Stimulated activated CD8-positive, alpha-beta memory T cell treated with anti-CD3 and anti-CD28 coated beads, Interleukin-4, amount 100 ng/mL, for 1 hour (primary cell): ENCODE data around the gene NOXRED1.
A peak's percentile ranks its signal among the peaks of the same experiment; 100 is the strongest.
"Not testable (repeated sequence)": the region's sequence is repeated elsewhere in the genome, so short reads cannot be mapped to it uniquely, and the experiment has no call there.

Source experiments
- DNase-seq, 2 donors: peaks; one replicate each; pipeline ENCODE4 v3.0.0-alpha.2; 2020; ENCODE audit warnings: low read depth in 2 of 2, low spot score in 1 of 2

Gene NOXRED1

GRCh38 chr14:77423423-77423822 is at the start of gene NOXRED1:
Gene NOXRED1 (minus strand): TSS chr14:77423523. CDS start chr14:77422889, 634 bp downstream.
- no peak for DNase-seq

GRCh38 chr14:77470224-77470870 is 47.0 kb upstream of the NOXRED1 start:
- no peak for DNase-seq

DNA sequence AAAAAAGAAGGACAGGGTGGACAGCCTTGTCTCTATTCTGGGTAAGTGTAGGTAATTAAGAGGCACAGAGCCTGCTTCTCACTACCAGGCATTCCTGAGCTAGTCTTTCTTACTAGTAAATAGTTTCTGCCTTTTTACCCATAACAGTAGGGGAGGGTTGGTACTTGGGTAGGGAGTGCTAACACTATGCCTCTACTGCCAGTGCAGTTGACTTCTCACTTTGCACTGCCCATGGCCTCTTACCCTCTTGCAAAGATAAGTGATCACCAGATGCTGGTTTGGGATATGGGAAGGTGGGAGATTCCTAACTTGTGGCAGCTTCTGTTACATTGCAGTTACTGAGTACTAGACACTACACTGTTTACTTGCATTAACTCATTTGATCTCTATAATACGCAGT is 46.2 kb upstream of the NOXRED1 start:
- no peak for DNase-seq

- no peak for DNase-seq
Observed at GRCh38 chr14:77469067-77469505, 45.8 kb upstream of the NOXRED1 start.

GRCh38 chr14:77467801-77468200 is 44.5 kb upstream of the NOXRED1 start:
- no peak for DNase-seq

DNA sequence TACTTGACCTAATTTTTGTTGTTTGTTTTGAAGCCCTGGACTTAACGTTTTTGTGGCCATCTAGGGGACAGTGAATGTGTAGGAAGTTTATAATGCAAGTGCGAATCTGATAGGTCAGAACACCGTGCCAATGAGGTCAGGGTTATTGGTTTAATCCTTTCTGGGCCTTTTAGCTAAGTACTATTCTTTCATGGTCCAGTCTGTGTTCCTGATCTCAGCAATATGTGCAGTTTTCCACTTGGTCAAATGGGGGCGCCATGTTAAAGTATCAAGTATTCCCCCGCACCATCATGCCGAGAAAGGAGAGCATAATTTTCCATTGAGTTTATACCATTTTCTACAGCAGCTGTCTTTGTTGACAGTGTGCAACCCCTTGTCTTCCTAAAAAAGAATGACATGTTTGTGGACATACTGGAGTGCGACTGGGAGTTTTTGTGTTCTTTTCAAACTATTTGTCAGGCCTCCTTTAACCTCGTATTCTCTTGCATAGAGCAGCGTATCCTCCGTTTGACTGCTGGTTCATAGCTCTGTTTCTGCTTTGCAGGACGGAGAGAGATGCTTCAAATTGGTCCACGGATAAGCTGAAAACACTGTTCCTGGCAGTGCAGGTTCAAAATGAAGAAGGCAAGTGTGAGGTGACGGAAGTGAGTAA is 35.9 kb upstream of the NOXRED1 start:
- peak in 1 of 2 donors; percentile 16 for DNase-seq

- no peak for DNase-seq
Observed at GRCh38 chr14:77458249-77458950, 35.1 kb upstream of the NOXRED1 start.

DNA sequence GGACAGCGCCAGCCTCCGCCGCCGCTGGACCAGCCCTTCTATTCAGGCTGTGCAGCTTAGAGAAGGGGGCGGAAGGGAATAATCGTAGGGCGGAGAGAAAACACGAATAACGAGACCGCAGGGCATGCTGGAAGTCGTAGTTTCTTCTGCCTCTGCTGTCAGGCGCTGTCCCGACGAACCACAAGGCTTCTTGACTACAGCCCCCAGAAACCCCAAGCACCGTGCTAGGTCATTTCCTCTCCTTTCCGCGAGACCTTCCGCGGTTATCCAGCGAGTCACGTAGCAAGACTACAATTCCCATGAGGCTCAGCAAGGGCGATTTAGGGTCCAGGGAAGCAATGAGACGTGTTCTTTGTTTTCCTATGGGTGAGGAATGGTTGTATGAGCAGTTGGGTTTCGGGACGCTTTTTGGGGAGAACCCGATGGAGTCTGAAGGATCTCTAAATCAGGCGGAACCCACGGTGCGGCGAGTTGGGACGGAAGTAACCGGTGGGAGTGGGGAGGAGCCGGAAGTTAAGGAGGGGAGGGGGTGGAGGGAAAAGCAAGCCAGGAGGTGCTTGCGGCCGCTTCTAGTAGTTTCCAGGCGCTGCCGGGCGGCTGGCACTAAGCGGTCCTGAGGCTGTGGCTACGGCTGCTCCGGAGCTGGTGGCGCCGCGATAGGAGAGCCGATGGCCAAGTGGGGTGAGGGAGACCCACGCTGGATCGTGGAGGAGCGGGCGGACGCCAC is 34.4 kb upstream of the NOXRED1 start, which contains the start of the genes AHSA1 and VIPAS39:
AHSA1 (plus strand) TSS at position 572 of the 727 bp plus-strand sequence; CDS start at position 669, 97 bp downstream.
VIPAS39 (minus strand) TSS at position 80 of the 727 bp plus-strand sequence. CDS start 3,499 bp downstream, outside the sequence.
- DNase-seq, result peak; percentile 75 to 86

DNA sequence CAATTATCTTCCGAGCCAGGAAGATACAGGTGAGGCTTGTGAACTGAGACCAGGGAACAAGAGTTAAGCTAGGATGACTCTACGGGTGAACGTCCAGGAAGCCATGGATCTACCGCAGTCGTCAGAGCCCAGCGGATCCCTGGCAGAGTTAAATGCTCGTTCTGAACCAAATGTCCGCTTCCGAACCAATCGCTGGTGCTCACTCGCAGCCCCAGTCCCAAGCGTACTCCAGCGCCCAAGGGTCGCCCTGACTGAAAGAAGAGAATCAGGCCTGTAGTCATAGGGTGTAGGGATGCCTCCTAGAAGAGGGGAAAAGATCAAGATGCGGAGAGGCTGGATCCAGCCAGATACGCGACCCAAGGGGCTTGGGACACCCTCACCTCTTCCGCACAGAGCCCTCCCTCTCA is 33.8 kb upstream of the NOXRED1 start:
- DNase-seq, result no peak

- no peak for DNase-seq
Observed at GRCh38 chr14:77455966-77456640, 32.8 kb upstream of the NOXRED1 start.

GRCh38 chr14:77442196-77442595 is 18.9 kb upstream of the NOXRED1 start:
- DNase-seq, result no peak

DNA sequence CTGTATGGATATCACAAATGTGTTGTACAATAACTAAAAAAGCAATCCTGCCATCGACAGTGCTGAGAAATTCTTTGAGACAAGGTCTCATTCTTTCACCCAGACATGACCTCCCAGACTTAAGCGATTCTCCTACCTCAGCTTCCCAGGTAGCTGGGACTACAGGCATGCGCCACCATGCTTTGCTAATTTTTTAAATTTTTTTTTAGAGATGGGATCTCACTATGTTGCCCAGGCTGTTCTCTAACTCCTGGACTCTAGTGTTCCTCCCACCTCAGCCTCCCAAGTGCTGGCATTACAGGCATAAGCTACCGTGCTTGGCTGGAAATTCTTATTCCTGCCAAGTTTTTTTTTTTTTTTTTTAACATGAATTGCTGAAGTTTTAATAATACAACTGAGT is 16.5 kb upstream of the NOXRED1 start:
- no peak for DNase-seq

DNA sequence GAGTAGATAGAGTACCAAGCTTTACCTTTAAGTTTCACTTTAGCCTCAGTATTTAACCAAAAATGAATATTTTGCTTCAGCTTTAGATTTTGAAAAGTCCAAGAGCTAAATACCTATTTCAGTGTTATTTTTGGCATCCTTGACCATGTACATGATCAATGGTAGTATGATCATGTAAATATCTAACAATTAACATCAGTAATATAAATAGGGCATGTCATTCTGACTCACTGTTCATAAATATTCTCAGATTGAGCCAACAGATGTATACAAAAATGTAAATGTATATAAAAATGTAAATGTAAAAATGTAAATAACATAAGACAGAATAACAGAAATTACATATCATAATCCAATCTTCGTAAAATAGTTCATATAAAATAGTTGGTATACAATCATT is 15.3 kb upstream of the NOXRED1 start:
- no peak for DNase-seq

DNA sequence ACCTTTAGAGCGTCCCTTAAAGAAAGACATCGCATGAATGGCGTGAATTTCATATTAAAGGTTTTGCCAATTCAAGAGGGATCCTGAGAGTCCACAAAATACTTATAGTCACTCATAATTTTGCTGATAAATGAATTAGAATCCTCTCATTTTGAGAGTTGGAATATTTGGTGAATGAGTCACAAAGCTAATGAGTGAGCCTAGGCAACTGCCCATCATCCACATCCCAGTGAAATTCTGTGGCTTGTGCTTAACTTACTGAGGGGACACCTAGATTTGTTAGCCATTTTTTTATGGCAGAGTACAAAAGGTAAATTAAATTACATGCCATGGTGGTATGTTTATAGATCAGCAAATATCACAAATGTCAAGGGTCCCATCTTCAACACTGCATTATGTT is 12.7 kb upstream of the NOXRED1 start:
- no peak for DNase-seq

GRCh38 chr14:77426396-77426795 is 3.1 kb upstream of the NOXRED1 start:
- DNase-seq, result no peak

DNA sequence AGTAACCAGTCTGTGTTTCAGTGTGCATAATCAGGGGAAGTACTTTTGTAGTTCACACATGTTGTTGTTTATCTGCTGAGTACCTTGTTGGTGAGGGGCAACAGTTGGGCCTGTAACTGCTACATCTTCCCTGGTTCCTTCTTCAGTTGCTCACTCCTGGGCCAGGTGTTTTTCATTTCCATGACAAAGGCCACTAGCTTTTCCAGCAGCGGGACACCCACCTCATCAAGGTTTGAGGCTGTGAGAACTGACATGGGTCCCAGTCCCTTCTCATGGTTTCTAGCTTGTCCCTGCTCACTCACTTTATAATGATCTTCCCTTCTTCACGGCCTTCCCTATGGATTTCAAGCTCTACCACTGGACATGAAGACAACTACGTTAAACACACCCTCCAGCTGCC is 1.5 kb upstream of the NOXRED1 start:
- no peak for DNase-seq

DNA sequence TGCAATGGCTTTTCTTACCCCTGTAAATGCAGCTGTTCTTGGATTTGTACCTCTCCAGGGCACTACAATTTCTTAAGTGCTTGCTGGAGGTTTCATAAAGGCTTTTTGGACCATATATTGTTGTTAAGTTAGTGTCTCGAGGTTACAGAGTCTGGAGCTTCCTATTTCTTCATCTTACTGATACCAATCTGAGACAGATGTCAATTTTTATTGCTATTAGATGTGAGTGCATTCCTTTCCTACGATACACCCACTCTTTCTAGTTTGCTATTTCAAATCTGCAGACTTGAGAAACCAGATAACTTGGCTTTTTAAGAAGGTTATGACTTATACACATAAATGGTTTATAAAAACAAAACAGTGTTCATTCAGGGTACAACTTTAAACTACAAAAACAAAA is 2.1 kb downstream of the NOXRED1 start:
- DNase-seq, result no peak

- DNase-seq, result no peak
Observed at GRCh38 chr14:77416836-77417235, 6.5 kb downstream of the NOXRED1 start.

DNA sequence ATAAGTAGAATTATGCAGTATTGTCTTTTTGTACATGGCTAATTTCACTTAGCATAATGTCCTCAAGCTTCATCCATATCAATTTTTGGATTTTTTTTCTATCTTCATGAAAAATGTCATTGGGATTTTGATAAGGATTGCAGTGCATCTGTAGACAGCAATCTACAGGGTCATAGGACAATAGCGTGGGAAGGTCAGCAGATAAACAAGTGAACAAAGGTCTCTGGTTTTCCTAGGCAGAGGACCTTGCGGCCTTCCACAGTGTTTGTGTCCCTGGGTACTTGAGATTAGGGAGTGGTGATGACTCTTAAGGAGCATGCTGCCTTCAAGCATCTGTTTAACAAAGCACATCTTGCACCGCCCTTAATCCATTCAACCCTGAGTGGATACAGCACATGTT is 7.2 kb downstream of the NOXRED1 start:
- DNase-seq, result not testable (repeated sequence)

GRCh38 chr14:77415403-77416030 is 7.8 kb downstream of the NOXRED1 start:
- DNase-seq, result not testable (repeated sequence)
